HL-60 (cell line): ENCODE results near the gene ASCC3.

Experiments
- CTCF ChIP-seq: IDR thresholded peaks from one replicate; pipeline ENCODE4 v1.5.1; 2011; ENCODE audit warnings: low read length, control low read depth, inconsistent platforms; ENCODE audit not compliant: insufficient read depth
- GABPA ChIP-seq: IDR thresholded peaks from 2 replicates; pipeline ENCODE4 v1.6.1; 2012; ENCODE audit warnings: low read depth
- SPI1 ChIP-seq: IDR thresholded peaks from 2 replicates; pipeline ENCODE4 v1.6.1; 2012; ENCODE audit warnings: low read depth, mild to moderate bottlenecking, borderline replicate concordance

DNA sequence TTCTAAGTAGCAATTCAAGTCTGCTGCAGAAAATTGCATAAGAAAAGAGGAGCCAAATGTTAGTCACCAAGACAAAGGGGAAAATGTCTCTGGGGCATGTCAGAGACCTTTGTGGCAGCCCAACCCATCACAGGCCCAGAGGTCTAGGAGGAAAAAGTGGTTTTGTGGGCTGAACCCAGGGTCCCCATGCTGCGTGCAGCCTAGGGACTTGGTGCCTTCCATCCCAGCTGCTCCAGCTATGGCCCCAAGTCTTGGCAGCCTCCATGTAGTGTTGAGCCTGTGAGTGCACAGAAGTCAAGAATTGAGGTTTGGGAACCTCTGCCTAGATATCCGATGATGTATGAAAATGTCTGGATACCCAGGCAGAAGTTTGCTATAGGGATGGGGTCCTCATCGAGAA lies 181.1 kb downstream of the ASCC3 start:
- TF ChIP-seq CTCF, result no peak
- TF ChIP-seq GABPA, result no peak
- TF ChIP-seq SPI1, result no peak
